Stimulated activated CD8-positive, alpha-beta memory T cell treated with anti-CD3 and anti-CD28 coated beads, Interleukin-12 subunit alpha, Interleukin-12 subunit beta, amount 100 ng/mL, for 1 hour (primary cell): ENCODE measurements around the gene LYPLA2.
"Not testable (repeated sequence)": the region's sequence is repeated elsewhere in the genome, so short reads cannot be mapped to it uniquely, and the experiment has no call there.

Experiments used
- DNase-seq: peaks from one replicate; pipeline ENCODE4 v3.0.0-alpha.2; 2020; ENCODE audit warnings: low read depth

Gene LYPLA2

DNA sequence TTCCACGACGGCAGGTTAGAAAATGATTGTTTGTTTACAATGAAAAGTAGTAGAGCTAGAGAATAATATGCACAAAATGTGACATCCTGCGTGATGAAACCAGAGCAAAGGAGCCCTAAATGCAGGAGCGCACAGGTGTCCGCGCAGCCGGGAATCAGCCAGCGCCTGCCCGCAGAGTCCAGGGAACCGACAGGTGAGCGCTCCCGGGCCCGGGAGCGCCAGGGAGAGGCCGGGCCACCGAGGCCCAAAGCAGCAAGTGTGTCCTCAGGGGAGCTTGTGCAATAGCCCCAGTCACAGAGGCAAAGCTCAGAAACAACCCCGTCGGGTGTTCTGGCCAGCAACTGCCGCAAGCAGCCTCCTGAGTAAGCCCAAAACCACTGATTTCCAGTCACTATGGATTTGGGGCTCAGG, 10.4 kb downstream of the LYPLA2 start:
- DNase-seq = no peak

DNA sequence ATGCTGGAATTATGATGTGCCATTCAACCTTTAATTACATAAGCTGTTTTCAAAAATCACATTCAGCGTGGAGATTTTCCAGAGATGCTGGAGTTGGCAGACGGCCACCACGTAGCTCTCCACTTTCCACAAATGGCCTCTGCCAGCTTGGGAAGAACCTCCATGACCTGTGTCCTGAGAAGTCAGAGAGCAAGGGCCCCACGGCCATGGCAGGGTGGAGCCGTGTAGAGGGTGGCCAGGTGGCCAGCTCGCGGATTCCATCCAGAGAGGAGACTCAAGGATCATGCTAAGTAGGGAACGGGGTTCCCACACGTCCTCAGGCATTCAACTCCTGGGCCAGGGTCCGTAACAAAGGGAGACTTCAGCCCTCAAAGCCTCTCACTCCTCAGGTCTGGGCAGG, 10.9 kb downstream of the LYPLA2 start:
- no peak for DNase-seq

DNA sequence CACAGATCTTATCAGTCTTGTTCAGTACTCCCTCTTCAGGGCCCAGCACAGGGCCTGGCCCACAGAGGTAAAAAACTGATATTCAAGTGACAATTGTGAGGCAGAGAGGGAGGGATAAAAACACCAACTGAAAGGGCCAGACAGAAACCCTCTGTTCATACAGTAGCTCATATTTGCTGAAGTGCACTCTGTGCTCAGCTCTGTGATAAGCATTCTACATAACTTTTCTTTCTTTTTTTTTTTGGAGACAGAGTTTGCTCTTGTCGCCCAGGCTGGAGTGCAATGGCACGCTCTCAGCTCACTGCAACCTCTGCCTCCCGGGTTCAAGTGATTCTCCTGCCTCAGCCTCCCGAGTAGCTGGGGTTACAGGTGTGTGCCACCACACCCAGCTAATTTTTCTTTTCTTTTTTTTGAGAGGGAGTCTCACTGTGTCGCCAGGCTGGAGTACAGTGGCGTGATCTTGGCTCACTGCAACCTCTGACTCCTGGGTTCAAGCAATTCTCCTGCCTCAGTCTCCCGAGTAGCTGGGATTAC, 11.9 kb downstream of the LYPLA2 start:
- not testable (repeated sequence) for DNase-seq

DNA sequence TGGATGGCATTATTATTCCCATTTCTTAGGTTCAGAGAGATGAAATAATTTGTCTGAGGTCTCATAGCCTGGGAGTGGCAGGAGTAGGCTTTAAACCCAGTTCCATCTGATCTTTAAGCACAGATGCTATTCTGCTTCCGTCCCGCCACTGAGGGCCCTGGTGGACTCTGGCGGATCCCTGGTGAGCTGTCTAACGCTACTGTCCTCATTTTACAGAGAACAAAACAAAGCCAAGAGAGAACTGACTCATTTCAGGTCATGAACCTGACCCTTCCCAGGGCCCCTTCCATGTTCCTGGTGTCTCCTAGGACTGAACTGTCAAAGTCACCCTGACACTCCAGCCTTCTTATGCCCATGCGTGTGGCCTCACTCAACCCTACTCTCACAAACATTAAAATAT, 12.7 kb downstream of the LYPLA2 start:
- no peak for DNase-seq

DNA sequence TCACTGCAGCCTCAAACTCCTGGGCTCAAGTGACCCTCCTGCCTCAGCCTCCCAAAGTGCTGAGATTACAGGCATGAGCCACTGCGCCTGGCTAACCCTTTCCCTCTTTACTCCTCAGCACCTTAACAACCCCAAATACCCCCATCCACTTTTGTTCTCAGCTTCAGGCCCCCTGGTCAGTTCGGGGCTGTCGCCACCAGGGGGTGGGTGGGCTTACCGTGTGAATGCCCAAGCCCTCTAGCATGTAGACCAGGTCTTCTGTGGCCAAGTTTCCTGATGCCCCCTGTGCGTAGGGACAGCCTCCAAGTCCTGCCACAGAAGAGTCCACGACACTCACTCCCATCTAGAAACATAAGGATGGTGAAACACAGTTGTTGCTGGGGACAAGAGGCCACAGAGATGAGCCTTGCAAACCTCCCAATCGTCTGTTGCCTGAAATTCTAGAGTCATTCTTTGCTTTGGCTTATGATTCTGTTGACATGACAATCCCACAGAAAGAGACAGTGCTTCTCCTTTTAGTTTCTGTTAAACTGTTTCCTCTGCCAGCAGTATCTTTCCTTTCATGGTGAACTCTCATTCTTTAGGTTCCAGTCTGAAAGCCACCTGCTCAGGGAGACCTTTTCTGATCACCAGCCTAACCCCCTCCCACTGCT, 13.4 kb downstream of the LYPLA2 start:
- DNase-seq = no peak

DNA sequence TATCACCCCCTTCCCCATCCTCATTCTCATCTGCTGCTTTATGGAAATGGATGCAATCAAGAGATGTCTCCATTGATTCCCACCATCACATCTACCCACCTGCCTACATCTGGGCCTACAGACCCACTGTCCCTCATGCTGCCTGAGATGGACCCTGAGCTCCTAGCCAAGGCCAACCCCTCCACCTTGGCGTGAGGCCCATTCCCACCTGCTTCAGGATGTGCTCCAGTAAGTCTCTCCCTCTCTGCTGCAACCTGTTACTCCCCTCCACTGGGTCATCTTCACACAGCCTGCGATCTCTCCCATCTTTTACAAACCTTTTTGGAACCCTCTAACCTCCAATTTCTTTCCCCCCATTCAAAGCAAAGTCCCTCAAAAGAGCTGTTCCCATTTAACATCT, 14.1 kb downstream of the LYPLA2 start:
- DNase-seq = no peak

DNA sequence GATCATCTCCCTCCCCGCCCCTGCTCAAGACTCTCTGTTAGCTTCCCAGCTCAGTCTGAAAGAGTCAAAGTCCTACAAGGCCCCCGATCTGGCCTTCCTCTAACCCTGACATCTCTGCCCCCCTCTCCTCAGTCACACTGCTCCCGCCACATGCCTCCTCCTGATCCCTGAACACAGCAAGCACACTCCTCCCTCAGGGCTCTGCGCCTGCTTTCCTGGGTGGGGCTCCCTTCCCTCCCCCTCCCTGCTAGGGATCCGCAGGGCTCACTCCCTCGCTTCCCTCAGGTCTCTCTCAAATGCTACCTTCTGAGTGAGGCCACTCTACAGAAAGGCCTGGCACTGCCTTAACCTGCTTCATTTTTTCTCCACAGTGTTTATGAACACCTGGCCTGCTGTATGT, 15.3 kb downstream of the LYPLA2 start:
- DNase-seq = no peak

DNA sequence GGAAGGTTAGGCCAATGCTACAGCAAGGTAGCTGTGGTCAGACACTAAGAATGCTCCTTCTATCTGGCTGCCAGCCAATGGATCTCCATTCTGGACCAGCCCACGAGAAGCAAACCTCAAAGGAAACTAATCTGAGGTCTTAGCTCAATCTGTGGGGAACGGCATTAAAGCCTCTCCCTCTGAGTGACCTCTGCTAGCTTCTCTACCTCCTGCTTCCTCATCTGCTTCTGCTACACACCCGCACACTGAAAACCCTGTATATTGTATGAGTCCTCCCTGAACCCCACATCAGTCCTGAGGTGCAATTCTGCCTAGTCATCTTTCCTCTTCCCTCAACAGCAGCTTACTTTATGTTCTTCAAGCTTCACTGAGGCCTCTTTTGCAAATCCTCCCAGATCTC, 16.5 kb downstream of the LYPLA2 start:
- no peak for DNase-seq

DNA sequence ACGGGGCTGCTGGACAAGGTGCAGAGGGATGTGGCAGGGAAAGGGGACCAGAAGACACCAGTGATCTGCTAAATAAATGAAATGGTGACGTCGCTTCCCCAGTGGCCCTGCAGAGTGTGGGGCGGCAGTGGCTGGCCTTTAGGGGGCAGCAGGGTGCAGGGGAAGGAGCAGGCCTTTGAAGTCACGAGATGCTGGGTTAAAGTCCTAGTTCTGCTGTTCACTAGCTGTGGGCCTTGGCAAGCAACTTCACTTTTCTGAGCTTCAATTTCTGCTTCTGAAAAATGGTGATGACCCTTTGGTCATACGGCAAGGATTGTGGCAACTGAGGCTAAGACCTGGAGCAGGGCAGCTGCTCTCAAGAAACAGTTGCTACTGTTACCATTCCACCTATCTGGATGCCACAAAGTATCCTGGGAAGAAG, 18.8 kb downstream of the LYPLA2 start:
- peak; percentile 70 for DNase-seq

DNA sequence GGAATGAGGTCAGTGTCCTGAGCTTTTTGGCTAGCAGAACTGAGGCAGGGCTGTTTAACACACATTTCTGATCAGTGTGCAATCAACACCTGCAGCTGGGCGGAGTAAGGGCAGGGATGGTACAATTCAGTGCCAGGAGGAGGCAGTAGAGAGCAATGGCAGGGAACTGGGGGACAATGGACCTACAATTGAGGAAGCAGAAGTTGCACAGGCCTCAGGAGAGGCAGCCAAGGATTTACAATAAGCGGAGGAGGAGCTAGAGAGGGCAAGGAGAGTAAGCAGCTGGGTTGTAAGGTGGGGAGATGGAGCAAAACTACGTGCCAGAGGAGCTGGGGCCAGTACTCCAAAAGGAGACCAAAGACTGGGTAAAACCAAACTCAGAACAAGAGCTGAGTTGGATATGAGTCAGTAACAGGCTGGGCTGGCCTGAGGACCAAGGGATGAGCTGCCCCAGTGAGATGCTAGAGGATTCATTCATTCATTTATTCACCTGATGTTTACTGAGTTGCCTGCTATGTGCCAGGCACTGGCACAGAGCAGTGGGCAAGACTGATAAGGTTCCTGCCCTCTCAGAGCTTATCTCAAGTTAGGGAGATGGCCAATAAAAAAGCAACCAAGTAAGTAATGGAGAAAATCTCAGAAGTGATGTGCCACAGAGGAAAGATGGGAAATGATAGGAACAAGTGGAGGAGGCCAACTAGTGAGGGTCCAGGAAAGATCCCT, 20.0 kb downstream of the LYPLA2 start:
- DNase-seq = no peak

DNA sequence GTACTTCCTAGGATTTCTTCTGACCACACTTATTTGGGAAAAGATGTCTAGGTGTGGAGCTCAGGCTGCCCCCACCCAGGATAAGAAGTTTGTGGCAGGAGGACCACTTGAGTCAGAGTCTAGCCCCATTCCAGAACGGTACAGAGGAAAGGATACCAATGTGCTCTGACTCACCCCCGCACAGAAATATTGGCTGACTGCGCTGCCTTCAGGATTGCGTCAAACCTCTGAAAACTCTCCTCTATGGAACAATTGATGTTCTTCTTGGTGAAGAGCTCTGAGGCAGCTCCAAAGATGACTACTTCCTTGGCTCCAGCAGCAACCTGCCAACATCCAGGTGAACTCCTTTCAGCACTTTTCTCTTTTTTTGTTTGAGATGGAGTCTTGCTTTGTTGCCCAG, 23.1 kb downstream of the LYPLA2 start:
- DNase-seq = no peak

DNA sequence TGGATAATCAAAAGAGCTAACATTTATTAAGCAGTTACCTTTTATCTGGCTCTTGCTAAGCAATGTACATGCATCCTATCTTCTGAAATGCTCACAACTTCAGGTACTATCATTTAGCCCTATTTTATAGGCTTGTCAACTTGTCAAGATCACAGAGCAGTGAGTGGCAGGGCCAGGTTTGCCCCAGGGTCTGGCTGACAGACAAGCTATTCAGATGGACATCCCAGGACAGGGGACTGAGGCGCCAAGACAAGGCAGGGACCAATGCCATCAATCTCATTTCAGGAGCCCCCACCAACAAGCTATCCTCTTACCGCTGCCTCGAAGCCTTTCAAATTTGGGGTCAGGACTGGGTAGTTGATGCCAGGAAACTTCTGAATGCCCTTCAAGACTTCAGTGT, 25.4 kb downstream of the LYPLA2 start:
- DNase-seq = no peak

DNA sequence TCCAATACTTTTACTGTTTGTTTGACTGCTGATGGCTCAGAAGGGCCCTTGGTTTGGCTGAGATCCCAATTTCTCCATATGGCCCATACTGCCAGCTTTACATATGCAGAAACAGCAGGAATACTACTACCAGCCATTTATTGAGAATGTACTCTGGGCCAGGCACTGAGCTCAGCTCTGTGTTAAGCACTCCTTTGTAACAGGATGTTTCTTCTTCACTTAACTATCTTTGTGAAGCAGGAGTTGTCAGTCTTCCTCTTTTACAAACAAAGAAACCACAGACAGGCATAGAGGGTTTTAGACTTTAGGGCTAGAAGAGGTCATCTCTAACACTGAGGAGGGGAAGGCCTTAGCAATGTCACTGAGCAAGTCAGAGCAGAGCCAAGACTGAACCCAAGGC, 26.0 kb downstream of the LYPLA2 start:
- no peak for DNase-seq

DNA sequence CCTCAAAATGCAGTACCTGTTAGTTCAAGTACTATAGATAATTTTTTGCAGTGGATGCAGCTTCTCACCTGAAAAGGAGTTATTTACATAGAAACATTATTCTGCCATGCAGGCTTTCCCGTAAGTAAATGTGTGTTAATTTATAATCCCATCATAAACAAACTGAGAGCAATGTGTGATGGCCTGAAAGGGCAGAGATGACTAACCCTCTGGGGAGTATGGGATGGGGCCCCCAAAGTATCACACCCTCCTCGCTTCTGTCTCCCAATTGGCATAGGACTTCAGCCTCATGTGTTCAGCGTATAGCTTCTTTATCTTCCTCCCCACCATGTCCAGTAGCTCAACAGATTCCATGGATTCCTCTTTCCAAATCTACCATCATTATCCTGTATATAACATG, 26.7 kb downstream of the LYPLA2 start:
- no peak for DNase-seq

DNA sequence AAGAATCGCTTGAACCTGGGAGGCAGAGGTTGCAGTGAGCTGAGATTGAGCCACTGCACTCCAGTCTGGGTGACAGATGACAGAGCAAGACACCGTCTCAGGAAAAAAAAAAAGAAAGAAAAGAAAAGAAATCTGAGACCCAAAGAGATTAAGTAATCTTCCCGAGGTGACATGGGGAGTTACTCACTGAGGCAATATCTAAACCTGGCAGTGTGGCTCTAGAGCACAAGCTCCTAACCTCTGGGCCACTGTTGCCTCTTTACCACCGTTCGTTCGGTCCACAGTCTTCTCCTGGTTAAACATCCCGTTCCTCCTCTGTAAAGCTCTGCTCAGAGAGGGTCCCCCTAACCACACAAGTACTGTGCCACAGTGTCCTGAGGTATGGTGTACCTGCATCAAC, 32.8 kb downstream of the LYPLA2 start:
- no peak for DNase-seq

DNA sequence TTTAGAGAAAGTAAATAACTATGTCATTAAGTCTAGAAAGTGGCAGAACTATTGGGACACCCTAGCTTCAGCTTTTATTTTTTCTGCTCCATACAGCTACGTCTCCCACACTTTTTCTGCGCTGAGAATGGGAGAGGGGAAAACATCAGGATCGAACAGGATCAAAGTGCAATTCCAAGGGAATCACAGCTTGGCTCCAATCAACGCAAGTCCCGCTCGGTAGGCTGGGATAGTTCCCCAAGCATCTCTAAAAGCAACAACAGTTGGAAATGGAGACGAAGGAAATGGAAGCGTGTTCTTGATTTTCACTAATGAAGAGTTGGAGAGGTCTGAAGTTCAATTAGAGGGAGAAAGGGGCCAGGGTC, 33.7 kb downstream of the LYPLA2 start:
- no peak for DNase-seq

DNA sequence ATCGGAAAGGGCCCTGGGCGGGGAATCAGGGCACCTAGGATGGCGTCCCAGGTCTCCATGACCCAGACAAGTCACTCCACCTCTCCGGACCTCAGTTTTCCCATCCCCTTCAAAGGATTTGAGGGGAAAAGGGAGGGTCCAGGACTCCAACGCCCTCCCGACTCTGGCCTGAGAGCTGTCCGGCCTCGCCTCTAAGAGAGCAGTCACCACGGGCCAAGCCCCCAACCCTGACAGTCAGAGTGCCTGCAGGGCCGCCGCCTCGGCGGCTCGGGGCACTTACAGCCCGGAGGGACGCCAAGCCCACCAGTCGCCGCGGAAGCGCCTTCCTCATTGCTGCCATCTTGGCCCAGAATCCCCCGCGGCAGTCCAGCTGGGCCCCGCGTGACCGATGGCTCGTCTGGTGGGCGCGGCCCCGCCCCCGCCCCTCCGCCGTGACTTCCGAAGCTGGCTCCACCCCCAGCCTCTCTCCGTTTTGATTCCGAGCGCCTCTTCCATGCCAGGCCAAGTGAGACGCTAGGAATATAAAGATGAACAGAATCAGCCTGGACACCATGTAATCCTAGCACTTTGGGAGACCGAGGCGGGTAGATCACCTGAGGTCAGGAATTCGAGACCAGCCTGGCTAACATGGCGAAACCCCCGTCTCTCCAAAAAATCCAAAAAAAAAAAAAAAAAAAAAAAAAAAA, 34.3 kb downstream of the LYPLA2 start, which contains the start of gene HMGCL:
HMGCL (minus strand) TSS at position 354 of the 686 bp plus-strand sequence; CDS start at position 340, 14 bp downstream.
- peak; percentile 79 for DNase-seq

DNA sequence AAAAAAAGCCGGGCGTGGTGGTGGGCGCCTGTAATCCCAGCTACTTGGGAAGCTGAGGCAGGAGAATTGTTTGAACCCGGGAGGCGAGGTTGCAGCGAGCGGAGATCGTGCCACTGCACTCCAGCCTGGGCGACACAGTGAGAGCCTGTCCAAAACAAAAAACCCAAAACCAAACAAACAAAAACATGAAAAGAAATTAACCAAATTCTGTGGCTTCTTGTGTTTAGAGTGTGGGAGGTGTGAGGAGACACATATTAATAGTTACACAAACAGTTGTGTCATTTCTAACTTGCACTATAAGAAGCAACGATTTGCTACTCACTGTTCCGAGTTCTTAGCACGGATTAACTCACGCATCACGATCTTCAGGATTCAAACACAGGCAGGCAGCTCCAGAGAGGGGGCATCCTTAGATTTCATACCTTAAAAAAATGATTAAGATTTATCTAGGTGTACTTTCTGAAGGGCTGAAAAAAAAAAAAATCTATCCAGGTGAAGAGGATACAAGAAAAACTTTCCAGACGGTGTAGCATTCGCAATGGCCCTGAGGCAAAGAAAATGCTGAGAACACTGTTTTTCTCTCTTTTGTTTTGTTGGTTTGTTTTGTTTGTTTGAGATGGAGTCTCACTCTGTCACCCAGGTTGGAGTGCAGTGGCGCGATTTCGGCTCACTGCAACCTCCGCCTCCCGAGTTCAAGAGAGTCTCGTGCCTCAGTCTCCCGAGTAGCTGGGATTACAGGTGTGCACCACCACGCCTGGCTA, 35.0 kb downstream of the LYPLA2 start:
- DNase-seq = no peak

DNA sequence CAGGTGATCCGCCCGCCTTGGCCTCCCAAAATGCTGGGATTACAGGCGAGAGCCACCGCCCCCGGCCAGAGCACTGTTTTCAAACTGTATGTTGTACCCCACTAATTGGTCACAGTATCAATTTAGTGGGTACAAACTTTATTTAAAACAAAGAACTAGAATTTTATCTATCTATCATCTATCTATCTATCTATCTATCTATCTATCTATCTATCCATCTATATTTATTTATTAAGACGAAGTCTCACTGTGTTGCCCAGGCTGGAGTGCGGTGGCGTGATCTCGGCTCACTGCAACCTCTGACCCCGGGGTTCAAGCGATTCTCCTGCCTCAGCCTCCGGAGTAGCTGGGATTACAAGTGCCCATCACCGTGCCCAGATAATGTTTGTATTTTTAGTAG, 35.6 kb downstream of the LYPLA2 start:
- not testable (repeated sequence) for DNase-seq

DNA sequence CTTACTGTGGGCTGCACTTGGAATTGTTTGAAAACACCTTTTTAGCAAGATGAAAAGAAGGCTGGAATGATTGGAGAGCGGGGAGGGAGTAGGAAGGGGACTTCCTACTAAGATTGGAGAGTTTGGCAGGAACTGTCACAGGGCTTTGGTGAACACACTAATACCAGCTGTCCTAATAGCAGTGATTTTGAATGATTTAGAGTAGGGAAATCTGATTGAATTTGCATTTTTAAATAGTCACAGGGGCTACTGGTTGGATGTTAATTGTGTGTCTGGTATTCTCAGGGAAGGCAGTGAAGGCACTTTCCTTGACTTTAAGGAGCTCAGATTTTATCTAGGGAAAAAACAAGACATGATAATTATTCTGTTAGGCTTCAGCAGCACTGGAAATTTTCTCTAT, 36.8 kb downstream of the LYPLA2 start:
- no peak for DNase-seq

DNA sequence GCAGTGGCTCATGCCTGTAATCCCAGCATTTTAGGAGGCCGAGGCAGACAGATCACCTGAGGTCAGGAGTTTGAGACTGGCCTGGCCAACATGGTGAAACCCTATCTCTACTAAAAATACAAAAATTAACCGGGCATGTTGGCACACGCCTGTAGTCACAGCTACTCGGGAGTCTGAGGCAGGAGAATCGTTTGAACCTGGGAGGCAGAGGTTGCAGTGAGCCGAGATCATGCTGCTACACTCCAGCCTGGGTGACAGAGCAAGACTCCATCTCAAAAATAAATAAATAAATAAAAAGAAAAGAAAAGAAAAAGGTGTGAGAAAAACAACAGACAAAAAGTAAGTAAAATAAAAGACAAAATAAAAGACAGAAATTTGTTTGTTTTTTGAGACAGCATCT, 43.2 kb downstream of the LYPLA2 start:
- DNase-seq = not testable (repeated sequence)

DNA sequence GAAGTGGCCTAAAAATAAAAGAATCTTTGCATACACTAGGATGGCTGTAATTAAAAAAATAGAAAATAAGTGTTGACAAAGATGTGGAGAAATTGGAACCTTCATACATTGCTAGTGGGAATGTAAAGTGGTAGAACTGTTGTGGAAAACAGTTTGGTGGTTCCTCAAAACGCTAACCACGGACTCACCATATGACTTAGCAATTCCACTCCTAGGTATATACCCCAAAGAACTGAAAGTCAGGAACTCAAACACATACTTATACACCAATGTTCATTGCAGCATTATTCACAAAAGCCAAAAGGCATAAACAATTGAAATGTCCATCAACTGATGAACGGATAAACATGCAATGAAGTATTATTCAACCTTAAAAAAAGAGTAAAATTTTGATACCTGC, 45.1 kb downstream of the LYPLA2 start:
- DNase-seq = no peak
